Prostate gland (tissue), 2 donors: ENCODE data around the gene CHAF1A.

Source experiments
- POLR2A ChIP-seq: fragments of 450-650 bp; IDR thresholded peaks from one replicate; pipeline ENCODE4 v1.6.1; 2016; ENCODE audit warnings: antibody characterized with exemption, mild to moderate bottlenecking
- POLR2AphosphoS5 ChIP-seq: sonication (generic); formaldehyde crosslinking; IDR thresholded peaks from one replicate; pipeline ENCODE4 v1.6.1; 2017; ENCODE audit warnings: antibody characterized with exemption
- TF ChIP-seq, protein P1 (sequence below), 4 experiments: fragments of 200-600 bp in 2 of 4; fragments of 450-650 bp in 2 of 4; sonication (generic) in 2 of 4; IDR thresholded peaks; 1 replicate in 3 of 4; 2 replicates in 1 of 4; pipeline ENCODE4 v1.5.1; 2016 to 2019; ENCODE audit warnings: antibody characterized with exemption in 4 of 4, mild to moderate bottlenecking in 2 of 4, moderate library complexity in 2 of 4

DNA sequence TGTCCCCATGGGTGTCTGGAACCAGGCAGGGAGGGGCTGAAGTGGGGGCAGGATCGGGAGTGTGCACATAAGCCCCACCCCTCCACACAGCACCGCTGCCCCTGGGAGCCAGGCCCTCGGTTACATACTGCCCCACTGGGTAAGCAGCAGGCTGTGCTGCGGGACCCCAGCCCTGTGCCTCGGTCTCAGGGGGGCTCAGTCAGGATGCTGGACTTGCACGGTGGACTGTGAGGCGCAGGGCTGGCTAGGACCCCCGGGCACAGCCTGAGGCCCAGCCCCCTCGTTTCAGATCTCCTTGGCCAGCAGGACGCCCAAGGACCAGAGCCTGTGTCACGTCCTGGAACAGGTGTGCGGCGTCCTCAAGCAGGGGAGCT lies 42.8 kb upstream of the CHAF1A start:
- TF ChIP-seq, protein P1, sequence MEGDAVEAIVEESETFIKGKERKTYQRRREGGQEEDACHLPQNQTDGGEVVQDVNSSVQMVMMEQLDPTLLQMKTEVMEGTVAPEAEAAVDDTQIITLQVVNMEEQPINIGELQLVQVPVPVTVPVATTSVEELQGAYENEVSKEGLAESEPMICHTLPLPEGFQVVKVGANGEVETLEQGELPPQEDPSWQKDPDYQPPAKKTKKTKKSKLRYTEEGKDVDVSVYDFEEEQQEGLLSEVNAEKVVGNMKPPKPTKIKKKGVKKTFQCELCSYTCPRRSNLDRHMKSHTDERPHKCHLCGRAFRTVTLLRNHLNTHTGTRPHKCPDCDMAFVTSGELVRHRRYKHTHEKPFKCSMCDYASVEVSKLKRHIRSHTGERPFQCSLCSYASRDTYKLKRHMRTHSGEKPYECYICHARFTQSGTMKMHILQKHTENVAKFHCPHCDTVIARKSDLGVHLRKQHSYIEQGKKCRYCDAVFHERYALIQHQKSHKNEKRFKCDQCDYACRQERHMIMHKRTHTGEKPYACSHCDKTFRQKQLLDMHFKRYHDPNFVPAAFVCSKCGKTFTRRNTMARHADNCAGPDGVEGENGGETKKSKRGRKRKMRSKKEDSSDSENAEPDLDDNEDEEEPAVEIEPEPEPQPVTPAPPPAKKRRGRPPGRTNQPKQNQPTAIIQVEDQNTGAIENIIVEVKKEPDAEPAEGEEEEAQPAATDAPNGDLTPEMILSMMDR (IDR thresholded peaks at IDR 0.05) = no peak
- TF ChIP-seq POLR2AphosphoS5 = no peak
- TF ChIP-seq POLR2A = no peak
